Right lobe of liver (tissue), 6 donors: Measurements from ENCODE around the gene OR4K2. TPM values are rescaled to one million over a fixed set of nuclear protein-coding genes. Genes with fewer than 3 reads are reported as not detected.
"Not testable (repeated sequence)": the region's sequence is repeated elsewhere in the genome, so short reads cannot be mapped to it uniquely, and the experiment has no call there.

ENCODE experiments used
- ATAC-seq, 4 donors: fragments of 200-7000 bp; cut with Tn5 transposase; one replicate each; pipeline ENCODE4 v1.9.1; 2020; ENCODE audit warnings: mild to moderate bottlenecking in 4 of 4, moderate library complexity in 4 of 4
- DNase-seq, 3 donors: peaks; one replicate each; pipeline ENCODE4 v3.0.0-alpha.2; 2020
- H3K27ac ChIP-seq, 3 donors: fragments of 200-600 bp; one replicate each; pipeline ENCODE4 v1.8.0; 2022
- H3K27me3 ChIP-seq, 2 donors: fragments of 200-600 bp; one replicate each; pipeline ENCODE4 v1.8.0; 2022
- H3K36me3 ChIP-seq, 4 donors: fragments of 200-600 bp; sonication (generic) in 1 of 4; one replicate each; pipeline versions ENCODE4 v1.5.1 to v1.8.0; 2017 to 2022; ENCODE audit warnings: control low read depth in 1 of 4
- H3K4me1 ChIP-seq, 4 donors: fragments of 200-600 bp; sonication (generic) in 1 of 4; one replicate each; pipeline versions ENCODE4 v1.5.1 to v1.8.0; 2017 to 2022; ENCODE audit warnings: control low read depth in 1 of 4
- H3K4me3 ChIP-seq, 3 donors: fragments of 200-600 bp; one replicate each; pipeline ENCODE4 v1.8.0; 2022
- H3K9me3 ChIP-seq, 4 donors: fragments of 200-600 bp; sonication (generic) in 1 of 4; one replicate each; pipeline versions ENCODE4 v1.5.1 to v1.8.0; 2017 to 2022; ENCODE audit warnings: control low read depth in 1 of 4
- POLR2A ChIP-seq: fragments of 450-650 bp; IDR thresholded peaks from one replicate; pipeline ENCODE4 v1.6.1; 2017; ENCODE audit warnings: antibody characterized with exemption, mild to moderate bottlenecking
- WGBS: methylation state at CpG from one replicate; pipeline ENCODE4 v1.1.6; 2018; ENCODE audit warnings: low coverage, low lambda C conversion rate; ENCODE audit not compliant: insufficient coverage; ENCODE audit errors: missing lambda C conversion rate; 5-methylcytosine and 5-hydroxymethylcytosine counted together
- intact Hi-C, 2 donors: fragments of 100-400 bp; cut with DNase I; formaldehyde crosslinking; loops; one replicate each; pipeline versions ENCODE4 v1.11.2 to v1.14.1; 2022
- total RNA-seq, 6 experiments: library from RNA; depleted of rRNA in 2 of 6; stranded (reverse); fragments of >200 nt in 2 of 6; fragmentation: NEBNext Ultra II Directional in 3 of 6; extraction: Animal tissue kit (Norgen Biotek cat#: 25700) in 3 of 6; gene quantifications; one replicate each; pipeline versions ENCODE4 v1.1.0 to v1.2.4, GENCODE V29; 2016 to 2023
- TF ChIP-seq, protein P1 (sequence below), 4 donors: fragments of 200-600 bp in 3 of 4; fragments of 450-650 bp in 1 of 4; IDR thresholded peaks; one replicate each; pipeline versions ENCODE4 v1.5.1 to v1.8.0; 2016 to 2022; ENCODE audit warnings: antibody characterized with exemption in 4 of 4, mild to moderate bottlenecking in 2 of 4
- donor health status: DM: no; HTN: yes; CAD: no.
- donor health status: DM: no; HTN: no; CAD: no.
- donor health status: DM: no; HTN: no; CAD: no.
- donor health status: DM: no; HTN: yes; CAD: no.
- donor health status: DM: no; HTN: yes; CAD: no.

The OR4K2 gene
- total RNA-seq, 6 experiments from 2014 or later: not detected

DNA sequence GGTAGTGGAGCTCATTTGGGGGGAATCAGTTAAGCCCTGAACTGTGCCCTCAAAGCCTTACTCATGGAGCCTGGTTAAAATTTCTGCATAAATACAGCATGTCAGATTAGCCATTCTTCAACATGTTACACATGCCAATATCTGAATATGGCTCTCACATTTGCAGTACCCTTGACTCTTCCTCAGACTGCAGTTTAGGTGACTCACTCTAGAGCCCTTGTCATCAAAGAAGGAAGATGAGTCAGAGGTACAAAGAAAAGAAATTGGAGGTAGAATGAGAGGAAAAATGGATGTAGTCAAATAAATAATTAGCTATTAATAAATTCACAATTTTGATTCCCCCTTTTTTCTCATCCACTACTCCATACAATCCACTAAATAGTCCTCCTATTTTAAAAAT lies 23.6 kb upstream of the OR4K2 start:
- DNase-seq (no peak), ATAC-seq (no peak)
- no peaks in the 10 kb centered on the region for H3K36me3 ChIP-seq
- no peak for TF ChIP-seq POLR2A
- TF ChIP-seq, protein P1, sequence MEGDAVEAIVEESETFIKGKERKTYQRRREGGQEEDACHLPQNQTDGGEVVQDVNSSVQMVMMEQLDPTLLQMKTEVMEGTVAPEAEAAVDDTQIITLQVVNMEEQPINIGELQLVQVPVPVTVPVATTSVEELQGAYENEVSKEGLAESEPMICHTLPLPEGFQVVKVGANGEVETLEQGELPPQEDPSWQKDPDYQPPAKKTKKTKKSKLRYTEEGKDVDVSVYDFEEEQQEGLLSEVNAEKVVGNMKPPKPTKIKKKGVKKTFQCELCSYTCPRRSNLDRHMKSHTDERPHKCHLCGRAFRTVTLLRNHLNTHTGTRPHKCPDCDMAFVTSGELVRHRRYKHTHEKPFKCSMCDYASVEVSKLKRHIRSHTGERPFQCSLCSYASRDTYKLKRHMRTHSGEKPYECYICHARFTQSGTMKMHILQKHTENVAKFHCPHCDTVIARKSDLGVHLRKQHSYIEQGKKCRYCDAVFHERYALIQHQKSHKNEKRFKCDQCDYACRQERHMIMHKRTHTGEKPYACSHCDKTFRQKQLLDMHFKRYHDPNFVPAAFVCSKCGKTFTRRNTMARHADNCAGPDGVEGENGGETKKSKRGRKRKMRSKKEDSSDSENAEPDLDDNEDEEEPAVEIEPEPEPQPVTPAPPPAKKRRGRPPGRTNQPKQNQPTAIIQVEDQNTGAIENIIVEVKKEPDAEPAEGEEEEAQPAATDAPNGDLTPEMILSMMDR (IDR thresholded peaks at IDR 0.05): no peak
- H3K27ac ChIP-seq: no peak overlapping the region
- H3K9me3 ChIP-seq: no peaks in the 10 kb centered on the region
- H3K27me3 ChIP-seq: no peaks in the 10 kb centered on the region
- no peaks in the 10 kb centered on the region for H3K4me1 ChIP-seq
- intact Hi-C loops: no loop called here
- no peak overlapping the region for H3K4me3 ChIP-seq

DNA sequence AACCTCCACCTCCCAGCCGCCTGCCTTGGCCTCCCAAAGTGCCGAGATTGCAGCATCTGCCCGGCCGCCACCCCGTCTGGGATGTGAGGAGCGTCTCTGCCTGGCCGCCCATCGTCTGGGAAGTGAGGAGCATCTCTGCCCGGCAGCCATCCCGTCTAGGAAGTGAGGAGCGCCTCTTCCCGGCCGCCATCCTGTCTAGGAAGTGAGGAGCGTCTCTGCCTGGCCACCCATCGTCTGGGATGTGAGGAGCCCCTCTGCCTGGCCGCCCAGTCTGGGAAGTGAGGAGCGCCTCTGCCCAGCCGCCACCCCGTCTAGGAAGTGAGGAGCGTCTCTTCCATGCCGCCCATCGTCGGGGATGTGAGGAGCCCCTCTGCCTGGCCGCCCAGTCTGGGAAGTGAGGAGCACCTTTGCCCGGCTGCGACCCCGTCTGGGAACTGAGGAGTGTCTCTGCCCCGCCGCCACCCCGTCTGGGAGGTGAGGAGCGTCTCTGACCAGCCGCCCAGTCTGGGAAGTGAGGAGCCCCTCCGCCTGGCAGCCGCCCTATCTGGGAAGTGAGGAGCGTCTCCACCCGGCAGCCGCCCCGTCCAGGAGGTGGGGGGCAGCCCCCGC lies 8.8 kb upstream of the OR4K2 start:
- ATAC-seq, H3K9me3 ChIP-seq, H3K4me3 ChIP-seq, DNase-seq, H3K27ac ChIP-seq, H3K27me3 ChIP-seq, H3K36me3 ChIP-seq, intact Hi-C loops, H3K4me1 ChIP-seq: not testable (repeated sequence)
- WGBS: no CpG with 5 or more reads among the region's 39 CpGs

DNA sequence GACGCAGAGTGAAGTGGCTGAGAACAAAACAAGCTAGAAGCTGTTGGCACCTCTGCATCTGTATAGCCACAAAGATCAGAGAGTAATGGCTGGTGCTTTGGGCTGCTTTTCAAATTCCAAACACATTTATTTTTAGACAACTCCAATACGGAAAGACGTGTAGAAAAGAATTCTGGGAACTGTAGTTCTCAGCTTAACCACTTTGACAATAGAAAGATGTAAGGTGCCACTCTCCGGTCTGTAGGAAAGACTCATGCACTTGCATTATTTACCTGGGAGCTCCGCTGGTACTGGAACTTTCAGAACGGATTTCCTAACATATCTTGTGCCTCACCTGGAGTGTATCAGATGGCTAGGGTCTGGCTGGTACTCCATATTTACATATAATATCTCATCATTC lies 1.8 kb upstream of the OR4K2 start:
- no peaks in the 10 kb centered on the region for H3K36me3 ChIP-seq
- no peaks in the 10 kb centered on the region for H3K27me3 ChIP-seq
- no peak for TF ChIP-seq POLR2A
- TF ChIP-seq, protein P1 (IDR thresholded peaks at IDR 0.05): no peak
- intact Hi-C loops: no loop called here
- H3K9me3 ChIP-seq: no peaks in the 10 kb centered on the region
- no peak overlapping the region for H3K4me3 ChIP-seq
- ATAC-seq: no peak
- DNase-seq: no peak
- no peaks in the 10 kb centered on the region for H3K4me1 ChIP-seq
- 32% methylated on average over 6 of the region's 6 CpGs for WGBS
- H3K27ac ChIP-seq: no peak overlapping the region

DNA sequence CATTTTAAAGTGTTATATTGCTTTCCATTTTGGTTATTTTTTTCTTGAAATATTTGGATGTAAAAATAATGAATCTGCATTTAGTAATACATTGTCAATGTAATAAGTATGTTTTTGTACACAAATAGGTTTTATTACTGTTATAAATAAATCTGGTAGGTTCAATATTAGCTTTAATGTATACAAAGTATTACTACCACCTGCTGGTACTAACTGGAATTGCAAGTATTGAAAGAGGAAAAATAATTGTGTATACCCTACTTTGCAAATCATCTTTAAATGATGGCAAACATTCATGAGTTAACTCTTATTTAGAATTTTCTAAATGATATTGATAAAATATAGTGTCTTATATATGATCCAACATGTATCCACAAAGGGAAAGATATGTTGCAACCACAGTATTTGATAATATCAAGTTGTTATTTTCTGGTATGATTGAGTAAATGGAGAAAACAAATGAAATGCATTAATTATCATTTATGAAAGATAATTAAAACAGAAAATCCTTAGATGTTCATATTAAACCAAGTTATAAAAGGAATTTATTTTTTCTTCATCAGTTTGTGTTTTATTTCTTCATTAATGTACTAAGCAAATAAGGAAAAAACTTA lies 3.2 kb downstream of the OR4K2 start:
- intact Hi-C loops: no loop called here
- TF ChIP-seq, protein P1 (IDR thresholded peaks at IDR 0.05): peak; percentile 29 to 75 (median 62)
- TF ChIP-seq POLR2A: no peak
- Histone ChIP-seq H3K9me3 (no peaks in the 10 kb centered on the region), H3K4me1 (no peaks in the 10 kb centered on the region), H3K27me3 (no peaks in the 10 kb centered on the region), H3K36me3 (no peaks in the 10 kb centered on the region), H3K27ac (no peak overlapping the region), H3K4me3 (no peak overlapping the region)
- ATAC-seq: no peak
- no peak for DNase-seq

DNA sequence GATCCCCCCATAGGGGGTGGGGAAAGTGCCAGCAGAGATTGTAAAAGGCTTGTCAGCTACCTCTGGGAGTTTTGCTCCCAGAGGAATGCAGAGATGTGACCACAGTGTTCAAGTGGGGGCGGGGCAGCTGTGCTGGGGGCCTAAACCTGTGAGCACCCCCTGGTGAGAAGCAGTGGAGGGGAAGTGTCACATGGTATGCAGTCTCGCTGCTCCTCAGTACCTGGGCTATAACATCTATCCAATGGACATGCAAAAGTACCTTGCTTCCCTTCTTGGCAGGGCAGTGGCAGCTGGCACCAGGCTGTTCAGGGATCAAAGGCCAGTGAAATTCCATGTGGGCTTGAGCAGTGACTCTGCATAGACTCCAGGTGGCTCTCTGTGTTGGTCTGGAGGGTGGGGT lies 20.3 kb downstream of the OR4K2 start:
- TF ChIP-seq, protein P1 (IDR thresholded peaks at IDR 0.05): no peak
- TF ChIP-seq POLR2A: no peak
- intact Hi-C loops: no loop called here
- DNase-seq (no peak), ATAC-seq (peak in 2 of 4 donors; percentile 18 to 33)
- 0% methylated on average over 1 of the region's 2 CpGs for WGBS
- no peaks in the 10 kb centered on the region for H3K4me1 ChIP-seq
- H3K27me3 ChIP-seq: no peaks in the 10 kb centered on the region
- H3K9me3 ChIP-seq: peaks cover 0 to 10% (median 2%) of the 10 kb centered on the region in 4 donors
- no peaks in the 10 kb centered on the region for H3K36me3 ChIP-seq
- H3K27ac ChIP-seq: no peak overlapping the region
- no peak overlapping the region for H3K4me3 ChIP-seq
